GM18508 (cell line): ENCODE results near the gene STAC3.

Experiments
- ATAC-seq: cut with Tn5 transposase; IDR thresholded peaks from one replicate; pipeline ENCODE4 v1.9.1; 2021; ENCODE audit warnings: moderate number of reproducible peaks; ENCODE audit not compliant: insufficient read depth, unreplicated experiment

Gene STAC3

DNA sequence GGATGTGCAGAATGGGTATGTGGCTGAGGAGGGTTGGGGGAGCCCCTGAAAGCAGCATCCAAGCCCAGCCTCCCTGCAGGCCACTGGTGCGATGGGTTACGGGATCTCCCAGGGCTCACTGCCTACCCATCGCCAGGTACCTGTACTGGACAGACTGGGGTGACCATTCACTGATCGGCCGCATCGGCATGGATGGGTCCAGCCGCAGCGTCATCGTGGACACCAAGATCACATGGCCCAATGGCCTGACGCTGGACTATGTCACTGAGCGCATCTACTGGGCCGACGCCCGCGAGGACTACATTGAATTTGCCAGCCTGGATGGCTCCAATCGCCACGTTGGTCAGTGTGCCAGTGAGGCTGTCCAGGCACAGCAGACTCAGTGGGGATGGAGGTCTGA is 52.7 kb downstream of the STAC3 start:
- no peak for ATAC-seq

DNA sequence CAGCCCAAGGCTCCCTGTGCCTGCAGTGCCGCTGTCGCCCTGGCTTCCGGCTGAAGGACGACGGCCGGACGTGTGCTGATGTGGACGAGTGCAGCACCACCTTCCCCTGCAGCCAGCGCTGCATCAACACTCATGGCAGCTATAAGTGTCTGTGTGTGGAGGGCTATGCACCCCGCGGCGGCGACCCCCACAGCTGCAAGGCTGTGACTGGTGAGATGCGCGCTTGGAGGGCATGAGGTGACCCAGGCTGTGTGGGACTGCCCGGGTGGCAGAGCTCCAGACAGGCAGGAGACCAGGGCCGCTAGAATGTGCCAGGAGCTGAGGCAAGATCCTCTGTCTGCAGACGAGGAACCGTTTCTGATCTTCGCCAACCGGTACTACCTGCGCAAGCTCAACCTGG is 54.0 kb downstream of the STAC3 start:
- no peak for ATAC-seq

DNA sequence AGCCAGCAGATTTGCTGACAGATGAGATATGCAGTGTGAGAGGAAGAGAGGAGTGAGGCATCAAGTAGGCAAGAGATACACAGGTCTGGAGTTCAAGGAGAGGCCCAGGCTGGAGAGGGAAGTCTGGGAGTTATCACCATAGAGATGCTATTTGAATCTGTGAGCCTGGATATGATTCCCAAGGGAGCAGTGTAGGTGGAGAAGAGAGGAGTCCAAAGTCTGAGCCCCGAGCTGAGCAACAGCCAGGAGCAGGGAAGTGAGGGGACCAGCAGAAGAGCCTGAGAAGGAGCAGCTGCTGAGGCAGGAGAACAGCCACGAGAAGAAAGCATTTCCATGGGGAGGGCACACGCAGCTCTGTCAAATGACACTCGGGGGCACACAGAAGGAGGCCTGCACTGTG is 54.5 kb downstream of the STAC3 start:
- no peak for ATAC-seq

DNA sequence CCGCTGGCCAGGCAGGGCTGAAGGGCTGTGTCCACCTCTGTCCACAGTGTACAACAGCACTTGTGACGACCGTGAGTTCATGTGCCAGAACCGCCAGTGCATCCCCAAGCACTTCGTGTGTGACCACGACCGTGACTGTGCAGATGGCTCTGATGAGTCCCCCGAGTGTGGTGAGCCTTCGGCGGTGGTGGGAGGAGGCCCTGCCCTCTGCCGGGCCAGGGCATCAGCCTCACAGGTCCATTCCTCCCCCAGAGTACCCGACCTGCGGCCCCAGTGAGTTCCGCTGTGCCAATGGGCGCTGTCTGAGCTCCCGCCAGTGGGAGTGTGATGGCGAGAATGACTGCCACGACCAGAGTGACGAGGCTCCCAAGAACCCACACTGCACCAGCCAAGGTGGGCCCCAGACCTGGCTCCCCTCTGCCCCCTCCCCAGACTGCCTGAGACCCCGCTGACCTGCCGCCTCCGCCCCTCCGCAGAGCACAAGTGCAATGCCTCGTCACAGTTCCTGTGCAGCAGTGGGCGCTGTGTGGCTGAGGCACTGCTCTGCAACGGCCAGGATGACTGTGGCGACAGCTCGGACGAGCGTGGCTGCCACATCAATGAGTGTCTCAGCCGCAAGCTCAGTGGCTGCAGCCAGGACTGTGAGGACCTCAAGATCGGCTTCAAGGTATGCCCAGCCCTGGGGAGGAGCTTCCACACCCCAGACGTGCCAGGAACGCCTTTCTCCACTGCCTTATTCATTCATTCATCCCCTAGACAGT is 55.2 kb downstream of the STAC3 start:
- ATAC-seq, result no peak

DNA sequence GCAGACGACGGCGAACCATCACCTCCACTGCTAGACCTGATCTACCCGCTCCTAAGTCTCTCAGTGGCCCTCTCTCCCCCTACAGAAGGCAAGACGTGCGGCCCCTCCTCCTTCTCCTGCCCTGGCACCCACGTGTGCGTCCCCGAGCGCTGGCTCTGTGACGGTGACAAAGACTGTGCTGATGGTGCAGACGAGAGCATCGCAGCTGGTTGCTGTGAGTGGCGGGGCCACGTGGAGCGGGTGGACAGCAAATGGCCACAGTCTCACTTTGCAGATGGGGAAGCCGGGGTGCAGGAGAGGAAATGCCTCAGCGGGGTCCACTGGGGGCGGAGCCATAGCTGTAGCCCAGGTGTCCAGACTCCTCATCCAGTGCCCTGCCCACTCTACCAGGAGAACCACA is 55.8 kb downstream of the STAC3 start:
- ATAC-seq, result no peak

DNA sequence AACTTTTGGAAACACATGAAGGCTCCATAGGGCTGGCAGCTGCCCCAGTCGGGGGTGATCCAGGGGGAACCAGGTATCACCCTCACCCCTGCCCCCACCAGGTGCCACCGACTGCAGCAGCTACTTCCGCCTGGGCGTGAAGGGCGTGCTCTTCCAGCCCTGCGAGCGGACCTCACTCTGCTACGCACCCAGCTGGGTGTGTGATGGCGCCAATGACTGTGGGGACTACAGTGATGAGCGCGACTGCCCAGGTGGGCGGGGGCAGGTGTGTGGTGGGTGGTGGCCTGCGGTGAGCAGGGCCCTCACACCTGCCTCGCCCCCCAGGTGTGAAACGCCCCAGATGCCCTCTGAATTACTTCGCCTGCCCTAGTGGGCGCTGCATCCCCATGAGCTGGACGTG is 56.7 kb downstream of the STAC3 start:
- no peak for ATAC-seq

DNA sequence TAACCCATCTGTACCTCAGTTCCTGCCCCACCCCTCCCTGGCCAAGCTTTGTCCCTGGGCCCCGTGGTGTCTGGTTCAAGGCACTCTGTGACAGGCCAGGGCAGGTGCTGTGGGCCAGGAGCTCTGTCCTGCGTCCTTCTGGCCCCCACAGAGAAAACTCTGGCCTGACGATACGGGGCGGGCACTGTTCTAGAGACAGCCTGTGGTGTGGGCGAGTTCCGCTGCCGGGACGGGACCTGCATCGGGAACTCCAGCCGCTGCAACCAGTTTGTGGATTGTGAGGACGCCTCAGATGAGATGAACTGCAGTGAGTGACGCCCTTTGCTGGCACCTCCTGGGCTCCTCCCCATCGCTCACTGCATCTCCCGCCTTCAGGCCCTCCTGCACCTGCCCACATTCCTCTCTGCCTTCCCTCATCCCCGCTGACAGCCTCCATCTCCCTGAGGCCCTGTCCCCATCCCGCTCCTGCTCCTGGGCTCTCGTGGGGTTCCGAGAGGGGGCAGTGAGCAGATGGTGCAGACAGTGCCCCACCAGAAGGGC is 57.2 kb downstream of the STAC3 start:
- no peak for ATAC-seq
